GM23338 (cell line): Measurements from ENCODE around the gene TMPRSS6. TPM values are rescaled to one million over a fixed set of nuclear protein-coding genes. Genes with fewer than 3 reads are reported as not detected.
A peak's percentile ranks its signal among the peaks of the same experiment; 100 is the strongest.

Experiments
- ATAC-seq: fragments of 200-7000 bp; cut with Tn5 transposase; 3 replicates; pipeline ENCODE4 v1.9.1; 2020
- DNase-seq: peaks from one replicate; pipeline ENCODE4 v3.0.0-alpha.2; 2015; ENCODE audit warnings: low spot score
- H2AFZ ChIP-seq: fragments of 200-600 bp; sonication (generic); 2 replicates; pipeline ENCODE4 v1.8.0; 2016; ENCODE audit warnings: antibody characterized with exemption, mild to moderate bottlenecking, moderate library complexity
- H3F3A ChIP-seq: fragments of 200-600 bp; sonication (generic); replicated peaks from 2 replicates; pipeline ENCODE4 v1.8.0; 2017; ENCODE audit warnings: antibody characterized with exemption, mixed run types, low read depth
- H3K27ac ChIP-seq: fragments of 200-600 bp; sonication (generic); 2 replicates; pipeline ENCODE4 v1.6.1; 2016; ENCODE audit warnings: low read depth
- H3K27me3 ChIP-seq: fragments of 200-600 bp; sonication (generic); 2 replicates; pipeline ENCODE4 v1.8.0; 2016; ENCODE audit warnings: mild to moderate bottlenecking, mixed run types, moderate library complexity; ENCODE audit not compliant: insufficient read depth
- H3K36me3 ChIP-seq: fragments of 200-600 bp; sonication (generic); 2 replicates; pipeline ENCODE4 v1.8.0; 2016; ENCODE audit warnings: mild to moderate bottlenecking; ENCODE audit not compliant: insufficient read depth
- H3K4me1 ChIP-seq: fragments of 200-600 bp; sonication (generic); 2 replicates; pipeline ENCODE4 v1.8.0; 2016; ENCODE audit warnings: mild to moderate bottlenecking, moderate library complexity; ENCODE audit not compliant: insufficient read depth
- H3K4me2 ChIP-seq: fragments of 200-600 bp; sonication (generic); 2 replicates; pipeline ENCODE4 v1.7.1; 2017; ENCODE audit warnings: mixed run types
- H3K4me3 ChIP-seq: fragments of 200-600 bp; sonication (generic); 2 replicates; pipeline ENCODE4 v1.6.1; 2016; ENCODE audit warnings: mixed run types
- H3K79me2 ChIP-seq: fragments of 200-600 bp; sonication (generic); replicated peaks from 2 replicates; pipeline ENCODE4 v1.8.0; 2017; ENCODE audit warnings: mild to moderate bottlenecking; ENCODE audit not compliant: insufficient read depth
- H3K9me2 ChIP-seq: fragments of 200-600 bp; sonication (generic); 2 replicates; pipeline ENCODE4 v1.8.0; 2017; ENCODE audit not compliant: insufficient read depth
- H4K20me1 ChIP-seq: fragments of 200-600 bp; sonication (generic); replicated peaks from 2 replicates; pipeline ENCODE4 v1.8.0; 2017; ENCODE audit warnings: mild to moderate bottlenecking; ENCODE audit not compliant: insufficient read depth
- H3K27ac Mint-ChIP-seq: 2 replicates; pipeline ENCODE4 v1.8.0; 2020; ENCODE audit warnings: inconsistent platforms, mild to moderate bottlenecking, moderate library complexity, mixed read lengths
- H3K27me3 Mint-ChIP-seq: 3 replicates; pipeline ENCODE4 v1.8.0; 2022; ENCODE audit warnings: low read depth, mild to moderate bottlenecking, moderate library complexity, mixed read lengths, inconsistent platforms; ENCODE audit not compliant: insufficient read depth, poor library complexity
- H3K36me3 Mint-ChIP-seq: 3 replicates; pipeline ENCODE4 v1.8.0; 2021; ENCODE audit warnings: low read depth, mild to moderate bottlenecking, inconsistent platforms, moderate library complexity, mixed read lengths
- H3K4me1 Mint-ChIP-seq: 3 replicates; pipeline ENCODE4 v1.8.0; 2020; ENCODE audit warnings: mild to moderate bottlenecking, inconsistent platforms, mixed read lengths
- H3K4me3 Mint-ChIP-seq: 3 replicates; pipeline ENCODE4 v1.8.0; 2021; ENCODE audit warnings: moderate library complexity, mild to moderate bottlenecking, inconsistent platforms, mixed read lengths
- H3K9me3 Mint-ChIP-seq: 3 replicates; pipeline ENCODE4 v1.8.0; 2020; ENCODE audit warnings: moderate library complexity, mild to moderate bottlenecking, inconsistent platforms, mixed read lengths
- CREB1 ChIP-seq: fragments of 250-450 bp; sonication (Bioruptor Pico); IDR thresholded peaks from 2 replicates; pipeline ENCODE4 v1.5.0; 2020; ENCODE audit warnings: low read depth, mild to moderate bottlenecking, moderate library complexity
- EZH2 ChIP-seq: fragments of 200-600 bp; sonication (generic); IDR thresholded peaks from one replicate; pipeline ENCODE4 v1.8.0; 2017; ENCODE audit warnings: antibody characterized with exemption, mild to moderate bottlenecking, low read depth; ENCODE audit not compliant: unreplicated experiment
- JUNB ChIP-seq: IDR thresholded peaks from one replicate; pipeline ENCODE4 v1.6.1; 2016; ENCODE audit warnings: antibody characterized with exemption; ENCODE audit not compliant: unreplicated experiment
- POLR2AphosphoS5 ChIP-seq: IDR thresholded peaks from 2 replicates; pipeline ENCODE4 v1.6.1; 2016; ENCODE audit warnings: antibody characterized with exemption, low read depth
- STAT1 ChIP-seq: IDR thresholded peaks from one replicate; pipeline ENCODE4 v1.6.1; 2016; ENCODE audit warnings: antibody characterized with exemption; ENCODE audit not compliant: unreplicated experiment
- ZNF114 ChIP-seq: fragments of 250-450 bp; sonication (Bioruptor Pico); IDR thresholded peaks from 2 replicates; pipeline ENCODE4 v1.5.0; 2020; ENCODE audit warnings: mild to moderate bottlenecking, moderate library complexity
- ZNF331 ChIP-seq: fragments of 250-450 bp; sonication (Bioruptor Pico); IDR thresholded peaks from 2 replicates; pipeline ENCODE4 v1.5.0; 2020; ENCODE audit warnings: low read depth, mild to moderate bottlenecking, moderate library complexity
- polyA plus RNA-seq: library from polyadenylated mRNA; unstranded; fragments of >200 nt; fragmentation: Nextera tagmentation; extraction: Ambion mirVana; gene quantifications from 2 replicates; pipeline ENCODE4 v1.2.1, GENCODE V29; 2016
- total RNA-seq: library from RNA; depleted of rRNA; stranded (reverse); fragments of >200 nt; shearing (Covaris generic); gene quantifications from 2 replicates; pipeline ENCODE4 v1.2.3, GENCODE V29; 2014
- TF ChIP-seq, protein P1 (sequence below): fragments of 250-450 bp; sonication (Bioruptor Pico); IDR thresholded peaks from 2 replicates; pipeline ENCODE4 v1.5.0; 2020; ENCODE audit warnings: mild to moderate bottlenecking, moderate library complexity

The TMPRSS6 gene
- total and polyA plus RNA-seq, 2 experiments from 2014 or later: 0.13 TPM; not detected in 1

DNA sequence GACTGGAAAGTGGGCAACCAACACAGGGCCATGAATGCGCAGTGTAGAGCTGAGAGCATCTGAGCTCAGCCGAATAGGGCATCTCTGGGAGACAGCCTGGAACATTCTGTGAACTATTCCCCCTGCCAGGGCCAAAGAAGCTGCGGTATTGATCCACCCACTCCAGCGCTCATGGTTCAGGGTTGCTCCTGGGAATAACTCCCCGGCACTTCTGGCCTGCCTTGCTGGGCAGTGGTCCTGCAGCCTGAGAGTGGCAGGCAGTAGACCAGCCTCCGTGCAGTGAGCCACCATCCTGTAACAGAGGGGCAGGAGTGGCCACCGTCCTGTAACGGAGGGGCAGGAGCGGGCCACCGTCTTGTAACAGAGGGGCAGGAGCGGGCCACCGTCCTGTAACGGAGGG lies 12.2 kb downstream of the TMPRSS6 start:
- H3K36me3 Mint-ChIP-seq: no peaks in the 10 kb centered on the region
- Histone ChIP-seq H3K4me3 (no peak overlapping the region), H3K4me1 (no peaks in the 10 kb centered on the region), H3K36me3 (no peaks in the 10 kb centered on the region), H2AFZ (no peak overlapping the region), H3K9me2 (no peaks in the 10 kb centered on the region), H3K79me2 (no peaks in the 10 kb centered on the region), H3K27me3 (no peaks in the 10 kb centered on the region), H3K27ac (no peak overlapping the region), H3K4me2 (no peak overlapping the region), H4K20me1 (no peaks in the 10 kb centered on the region), H3F3A (no peaks in the 10 kb centered on the region)
- no peak for DNase-seq
- H3K27me3 Mint-ChIP-seq: peaks cover 19% of the 10 kb centered on the region
- no peaks in the 10 kb centered on the region; the same call in 2 of the 3 replicates for H3K9me3 Mint-ChIP-seq
- peaks cover 7% of the 10 kb centered on the region; the same call in 2 of the 3 replicates for H3K4me1 Mint-ChIP-seq
- peak overlapping the region; percentile 48; the same call in 2 of the 3 replicates for H3K4me3 Mint-ChIP-seq
- TF ChIP-seq CREB1 (CRISPR knock-in tag) (no peak), JUNB (no peak), STAT1 (no peak), ZNF331 (no peak)
- TF ChIP-seq, protein P1, sequence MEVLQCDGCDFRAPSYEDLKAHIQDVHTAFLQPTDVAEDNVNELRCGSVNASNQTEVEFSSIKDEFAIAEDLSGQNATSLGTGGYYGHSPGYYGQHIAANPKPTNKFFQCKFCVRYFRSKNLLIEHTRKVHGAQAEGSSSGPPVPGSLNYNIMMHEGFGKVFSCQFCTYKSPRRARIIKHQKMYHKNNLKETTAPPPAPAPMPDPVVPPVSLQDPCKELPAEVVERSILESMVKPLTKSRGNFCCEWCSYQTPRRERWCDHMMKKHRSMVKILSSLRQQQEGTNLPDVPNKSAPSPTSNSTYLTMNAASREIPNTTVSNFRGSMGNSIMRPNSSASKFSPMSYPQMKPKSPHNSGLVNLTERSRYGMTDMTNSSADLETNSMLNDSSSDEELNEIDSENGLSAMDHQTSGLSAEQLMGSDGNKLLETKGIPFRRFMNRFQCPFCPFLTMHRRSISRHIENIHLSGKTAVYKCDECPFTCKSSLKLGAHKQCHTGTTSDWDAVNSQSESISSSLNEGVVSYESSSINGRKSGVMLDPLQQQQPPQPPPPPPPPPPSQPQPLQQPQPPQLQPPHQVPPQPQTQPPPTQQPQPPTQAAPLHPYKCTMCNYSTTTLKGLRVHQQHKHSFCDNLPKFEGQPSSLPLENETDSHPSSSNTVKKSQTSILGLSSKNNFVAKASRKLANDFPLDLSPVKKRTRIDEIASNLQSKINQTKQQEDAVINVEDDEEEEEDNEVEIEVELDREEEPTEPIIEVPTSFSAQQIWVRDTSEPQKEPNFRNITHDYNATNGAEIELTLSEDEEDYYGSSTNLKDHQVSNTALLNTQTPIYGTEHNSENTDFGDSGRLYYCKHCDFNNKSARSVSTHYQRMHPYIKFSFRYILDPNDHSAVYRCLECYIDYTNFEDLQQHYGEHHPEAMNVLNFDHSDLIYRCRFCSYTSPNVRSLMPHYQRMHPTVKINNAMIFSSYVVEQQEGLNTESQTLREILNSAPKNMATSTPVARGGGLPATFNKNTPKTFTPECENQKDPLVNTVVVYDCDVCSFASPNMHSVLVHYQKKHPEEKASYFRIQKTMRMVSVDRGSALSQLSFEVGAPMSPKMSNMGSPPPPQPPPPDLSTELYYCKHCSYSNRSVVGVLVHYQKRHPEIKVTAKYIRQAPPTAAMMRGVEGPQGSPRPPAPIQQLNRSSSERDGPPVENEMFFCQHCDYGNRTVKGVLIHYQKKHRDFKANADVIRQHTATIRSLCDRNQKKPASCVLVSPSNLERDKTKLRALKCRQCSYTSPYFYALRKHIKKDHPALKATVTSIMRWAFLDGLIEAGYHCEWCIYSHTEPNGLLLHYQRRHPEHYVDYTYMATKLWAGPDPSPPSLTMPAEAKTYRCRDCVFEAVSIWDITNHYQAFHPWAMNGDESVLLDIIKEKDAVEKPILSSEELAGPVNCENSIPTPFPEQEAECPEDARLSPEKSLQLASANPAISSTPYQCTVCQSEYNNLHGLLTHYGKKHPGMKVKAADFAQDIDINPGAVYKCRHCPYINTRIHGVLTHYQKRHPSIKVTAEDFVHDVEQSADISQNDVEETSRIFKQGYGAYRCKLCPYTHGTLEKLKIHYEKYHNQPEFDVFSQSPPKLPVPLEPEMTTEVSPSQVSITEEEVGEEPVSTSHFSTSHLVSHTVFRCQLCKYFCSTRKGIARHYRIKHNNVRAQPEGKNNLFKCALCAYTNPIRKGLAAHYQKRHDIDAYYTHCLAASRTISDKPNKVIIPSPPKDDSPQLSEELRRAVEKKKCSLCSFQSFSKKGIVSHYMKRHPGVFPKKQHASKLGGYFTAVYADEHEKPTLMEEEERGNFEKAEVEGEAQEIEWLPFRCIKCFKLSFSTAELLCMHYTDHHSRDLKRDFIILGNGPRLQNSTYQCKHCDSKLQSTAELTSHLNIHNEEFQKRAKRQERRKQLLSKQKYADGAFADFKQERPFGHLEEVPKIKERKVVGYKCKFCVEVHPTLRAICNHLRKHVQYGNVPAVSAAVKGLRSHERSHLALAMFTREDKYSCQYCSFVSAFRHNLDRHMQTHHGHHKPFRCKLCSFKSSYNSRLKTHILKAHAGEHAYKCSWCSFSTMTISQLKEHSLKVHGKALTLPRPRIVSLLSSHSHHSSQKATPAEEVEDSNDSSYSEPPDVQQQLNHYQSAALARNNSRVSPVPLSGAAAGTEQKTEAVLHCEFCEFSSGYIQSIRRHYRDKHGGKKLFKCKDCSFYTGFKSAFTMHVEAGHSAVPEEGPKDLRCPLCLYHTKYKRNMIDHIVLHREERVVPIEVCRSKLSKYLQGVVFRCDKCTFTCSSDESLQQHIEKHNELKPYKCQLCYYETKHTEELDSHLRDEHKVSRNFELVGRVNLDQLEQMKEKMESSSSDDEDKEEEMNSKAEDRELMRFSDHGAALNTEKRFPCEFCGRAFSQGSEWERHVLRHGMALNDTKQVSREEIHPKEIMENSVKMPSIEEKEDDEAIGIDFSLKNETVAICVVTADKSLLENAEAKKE: no peak
- no peak for ATAC-seq
- no peak overlapping the region for H3K27ac Mint-ChIP-seq

DNA sequence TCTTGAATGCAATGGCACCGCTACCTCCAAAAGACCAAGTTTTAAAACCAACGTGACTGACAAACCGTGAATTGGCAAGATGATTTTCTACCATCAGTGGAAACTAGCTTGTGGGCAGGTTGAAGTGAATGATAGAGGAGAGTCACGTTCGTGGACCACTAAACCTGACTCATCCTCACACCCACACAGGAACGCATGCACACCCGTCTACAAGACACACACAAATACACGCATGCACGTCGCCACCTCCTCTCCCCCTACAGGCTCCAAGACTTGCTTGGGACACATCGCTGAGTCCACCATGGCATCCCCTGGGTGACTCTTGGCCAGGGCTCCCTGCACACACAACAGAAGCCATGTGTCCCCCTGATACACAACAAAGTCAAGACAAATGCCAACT lies 14.4 kb downstream of the TMPRSS6 start:
- ATAC-seq (no peak), DNase-seq (no peak)
- Histone ChIP-seq H3K79me2 (no peaks in the 10 kb centered on the region), H3K36me3 (no peaks in the 10 kb centered on the region), H3K27me3 (no peaks in the 10 kb centered on the region), H2AFZ (no peak overlapping the region), H4K20me1 (no peaks in the 10 kb centered on the region), H3K4me3 (no peak overlapping the region), H3K4me2 (no peak overlapping the region), H3K27ac (no peak overlapping the region), H3K4me1 (no peaks in the 10 kb centered on the region; the same call in 1 of the 2 replicates), H3F3A (no peaks in the 10 kb centered on the region), H3K9me2 (no peaks in the 10 kb centered on the region)
- no peak overlapping the region for H3K27ac Mint-ChIP-seq
- peaks cover 13% of the 10 kb centered on the region for H3K4me1 Mint-ChIP-seq
- H3K36me3 Mint-ChIP-seq: no peaks in the 10 kb centered on the region
- no peak overlapping the region for H3K4me3 Mint-ChIP-seq
- peaks cover 21% of the 10 kb centered on the region for H3K27me3 Mint-ChIP-seq
- H3K9me3 Mint-ChIP-seq: no peaks in the 10 kb centered on the region; the same call in 2 of the 3 replicates
- no peak for TF ChIP-seq POLR2AphosphoS5
- TF ChIP-seq ZNF114 (CRISPR knock-in tag): no peak
- TF ChIP-seq ZNF331: no peak
- TF ChIP-seq STAT1: no peak
- TF ChIP-seq EZH2: no peak
- TF ChIP-seq CREB1 (CRISPR knock-in tag): no peak
